PC-3 (cell line): ENCODE results near the gene ZNF385B.

Experiments
- CTCF ChIP-seq: fragments of 300-600 bp; sonication (generic); conservative IDR thresholded peaks from 2 replicates; pipeline ENCODE4 v1.5.1; 2017; ENCODE audit warnings: antibody characterized with exemption, low read depth, mild to moderate bottlenecking, low read length
- EZH2 ChIP-seq: fragments of 300-600 bp; sonication (generic); IDR thresholded peaks from one replicate; pipeline ENCODE4 v1.6.1; 2017; ENCODE audit warnings: antibody characterized with exemption, mild to moderate bottlenecking, low read length; ENCODE audit not compliant: unreplicated experiment
- EZH2phosphoT487 ChIP-seq: fragments of 300-600 bp; sonication (generic); IDR thresholded peaks from 2 replicates; pipeline ENCODE4 v1.6.1; 2018; ENCODE audit warnings: mild to moderate bottlenecking, antibody characterized with exemption, low read length, borderline replicate concordance

- no peak for TF ChIP-seq EZH2
- no peak for TF ChIP-seq CTCF
- TF ChIP-seq EZH2phosphoT487: no peak
These were observed 131.4 kb downstream of the ZNF385B start for GRCh38 chr2:179729966-179730365.
